ENCODE data around the gene TRPM3.

The TRPM3 gene

DNA sequence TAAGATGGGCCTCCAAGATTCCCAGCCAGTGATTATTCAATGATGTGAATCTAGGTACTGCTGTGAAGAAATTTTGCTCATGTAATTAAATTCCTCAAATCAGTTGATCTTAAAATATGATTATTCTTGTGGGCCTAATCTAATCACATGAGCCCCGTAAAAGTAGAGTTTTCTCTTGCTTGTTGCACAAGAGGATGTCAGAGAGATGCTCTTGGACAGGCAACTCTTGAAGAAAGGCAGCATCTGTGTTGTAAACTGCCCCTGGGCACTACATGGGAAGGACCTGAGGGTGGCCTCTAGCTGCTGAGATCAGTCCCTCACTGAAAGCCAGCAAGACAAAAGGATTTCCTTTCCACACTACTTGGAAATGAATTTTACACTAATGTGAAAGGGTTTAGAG lies 132.9 kb downstream of the TRPM3 start:
- H3K27ac ChIP-seq, result no peak overlapping the region
- TF ChIP-seq ZFX (IDR thresholded peaks at IDR 0.05), result no peak
- TF ChIP-seq, protein P1, sequence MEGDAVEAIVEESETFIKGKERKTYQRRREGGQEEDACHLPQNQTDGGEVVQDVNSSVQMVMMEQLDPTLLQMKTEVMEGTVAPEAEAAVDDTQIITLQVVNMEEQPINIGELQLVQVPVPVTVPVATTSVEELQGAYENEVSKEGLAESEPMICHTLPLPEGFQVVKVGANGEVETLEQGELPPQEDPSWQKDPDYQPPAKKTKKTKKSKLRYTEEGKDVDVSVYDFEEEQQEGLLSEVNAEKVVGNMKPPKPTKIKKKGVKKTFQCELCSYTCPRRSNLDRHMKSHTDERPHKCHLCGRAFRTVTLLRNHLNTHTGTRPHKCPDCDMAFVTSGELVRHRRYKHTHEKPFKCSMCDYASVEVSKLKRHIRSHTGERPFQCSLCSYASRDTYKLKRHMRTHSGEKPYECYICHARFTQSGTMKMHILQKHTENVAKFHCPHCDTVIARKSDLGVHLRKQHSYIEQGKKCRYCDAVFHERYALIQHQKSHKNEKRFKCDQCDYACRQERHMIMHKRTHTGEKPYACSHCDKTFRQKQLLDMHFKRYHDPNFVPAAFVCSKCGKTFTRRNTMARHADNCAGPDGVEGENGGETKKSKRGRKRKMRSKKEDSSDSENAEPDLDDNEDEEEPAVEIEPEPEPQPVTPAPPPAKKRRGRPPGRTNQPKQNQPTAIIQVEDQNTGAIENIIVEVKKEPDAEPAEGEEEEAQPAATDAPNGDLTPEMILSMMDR (conservative IDR thresholded peaks at IDR 0.05), result no peak

DNA sequence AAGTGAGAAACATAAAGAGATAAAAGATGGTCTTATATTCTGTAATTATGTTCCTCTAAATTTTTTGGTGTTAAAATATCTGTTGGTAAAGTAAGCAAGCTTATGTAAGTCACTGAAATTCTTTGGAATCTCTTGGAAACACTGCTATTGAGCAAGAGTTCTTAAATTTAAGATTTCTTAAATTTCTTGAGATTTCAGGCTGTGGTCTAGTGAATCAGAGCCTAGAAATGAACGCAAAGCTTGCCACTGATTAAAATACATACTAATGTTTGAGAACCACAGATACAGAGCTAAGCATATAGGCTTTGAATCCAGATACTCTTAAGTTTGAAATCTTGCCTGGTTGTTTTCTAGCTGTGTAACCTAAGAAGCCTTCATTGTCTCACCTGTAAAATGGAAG lies 133.4 kb downstream of the TRPM3 start:
- H3K27ac ChIP-seq, result no peak overlapping the region
- TF ChIP-seq ZFX (IDR thresholded peaks at IDR 0.05), result no peak
- TF ChIP-seq, protein P1 (conservative IDR thresholded peaks at IDR 0.05), result no peak

DNA sequence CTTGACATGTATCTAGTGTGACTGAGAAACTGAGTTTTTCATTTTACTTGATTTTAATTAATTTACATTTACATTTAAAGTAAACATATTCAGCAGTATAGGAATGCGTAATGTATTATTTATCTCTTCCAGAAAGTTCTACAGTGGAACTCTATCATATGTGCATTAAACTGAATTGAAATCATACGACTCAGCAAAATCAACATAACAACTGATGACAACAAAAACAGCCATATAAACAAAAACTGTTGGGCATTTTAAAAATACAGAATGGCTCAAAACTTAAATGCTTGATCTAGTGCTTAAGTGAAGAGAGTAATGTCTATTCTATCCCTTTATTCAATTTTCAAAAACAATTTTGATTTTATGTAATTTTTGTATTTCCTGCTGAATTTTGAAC lies 134.4 kb downstream of the TRPM3 start:
- H3K27ac ChIP-seq, result no peak overlapping the region
- no peak for TF ChIP-seq ZFX (IDR thresholded peaks at IDR 0.05)
- TF ChIP-seq, protein P1 (conservative IDR thresholded peaks at IDR 0.05), result no peak

DNA sequence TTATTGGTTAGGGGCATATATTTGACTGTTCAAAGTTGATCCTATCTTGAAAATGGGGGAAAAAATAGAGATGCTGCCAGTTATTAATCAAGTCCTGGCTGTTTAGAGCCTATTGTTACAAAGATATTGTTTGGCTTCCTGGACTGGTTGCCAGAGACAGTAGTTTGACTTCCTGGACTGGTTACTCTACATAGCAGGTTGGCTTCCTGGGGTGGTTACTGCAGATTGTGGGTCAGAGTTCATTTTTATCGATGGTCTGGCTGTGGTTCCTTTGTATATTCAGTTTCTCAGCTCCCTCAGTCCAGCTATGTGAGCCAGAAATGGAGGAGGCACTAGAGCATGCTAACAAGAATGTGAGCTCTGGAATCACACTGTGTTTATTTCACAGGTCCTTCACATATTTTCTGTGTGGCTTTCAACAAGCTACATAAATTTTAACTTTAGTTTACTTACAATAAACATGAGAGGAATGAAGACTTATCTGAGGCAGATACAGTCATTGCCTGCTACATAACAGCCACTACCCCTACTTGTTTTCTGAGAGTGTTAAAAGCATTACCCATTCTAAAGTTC lies 137.6 kb downstream of the TRPM3 start:
- TF ChIP-seq ZFX (IDR thresholded peaks at IDR 0.05), result no peak
- TF ChIP-seq, protein P1 (conservative IDR thresholded peaks at IDR 0.05), result no peak
- H3K27ac ChIP-seq, result no peak overlapping the region

DNA sequence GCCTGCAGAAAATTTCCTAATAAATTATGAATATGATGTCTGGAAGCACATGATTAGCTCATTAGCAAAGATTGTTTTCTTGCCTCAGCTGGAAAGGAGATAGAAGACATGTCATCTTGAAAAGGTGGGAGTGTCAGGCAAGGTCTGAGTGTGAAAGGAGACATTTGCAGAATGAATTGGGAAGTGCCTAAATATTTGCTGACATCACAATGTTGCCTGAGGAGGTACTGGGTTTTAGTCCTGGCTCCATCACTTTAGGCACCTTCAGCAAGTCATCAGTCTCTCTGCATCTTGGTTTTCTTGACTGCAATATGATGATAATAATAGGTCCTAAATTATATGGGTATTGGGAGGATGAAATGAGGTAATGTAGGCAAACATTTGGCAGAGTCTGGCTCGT lies 140.1 kb downstream of the TRPM3 start:
- H3K27ac ChIP-seq, result no peak overlapping the region
- TF ChIP-seq ZFX (IDR thresholded peaks at IDR 0.05), result no peak
- TF ChIP-seq, protein P1 (conservative IDR thresholded peaks at IDR 0.05), result no peak

DNA sequence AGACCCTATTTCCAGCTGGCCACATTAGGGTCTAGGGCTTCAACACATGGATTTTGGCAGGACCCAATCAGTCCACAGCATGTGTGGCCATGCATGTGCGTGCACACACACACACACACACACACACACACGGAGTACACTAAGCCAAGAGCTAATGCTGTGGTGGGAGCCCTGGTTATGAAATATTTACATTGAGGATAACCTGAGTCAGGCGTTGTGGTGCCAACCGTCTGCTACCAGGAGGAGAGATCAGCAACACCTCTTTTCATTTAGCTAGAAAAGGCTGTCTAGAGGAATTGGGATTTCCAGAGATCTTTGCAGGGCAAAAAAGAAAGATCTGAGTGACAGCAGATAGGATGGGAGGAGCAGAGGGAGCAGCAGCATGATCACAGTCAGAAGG lies 141.5 kb downstream of the TRPM3 start:
- TF ChIP-seq, protein P1 (conservative IDR thresholded peaks at IDR 0.05), result no peak
- no peak for TF ChIP-seq ZFX (IDR thresholded peaks at IDR 0.05)

DNA sequence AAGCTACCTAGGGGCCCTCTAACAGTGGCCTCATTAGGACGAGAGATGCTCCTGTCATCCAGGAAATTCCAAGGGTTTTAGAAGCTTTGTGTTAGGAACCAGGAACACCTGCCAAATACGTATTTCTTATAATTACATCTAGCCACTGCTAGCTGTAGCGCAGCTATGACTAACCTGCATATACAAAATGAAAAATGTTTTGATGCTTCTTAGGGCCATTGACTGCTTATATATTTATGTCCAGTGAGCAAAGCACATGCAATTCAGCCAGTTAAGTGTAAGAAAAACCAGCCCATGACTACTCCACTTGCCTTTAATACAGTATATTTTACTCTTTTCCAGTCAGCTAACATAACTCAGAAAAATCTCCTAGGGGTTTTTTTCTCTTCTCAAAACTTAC lies 143.3 kb downstream of the TRPM3 start:
- no peak overlapping the region for H3K27ac ChIP-seq
- TF ChIP-seq, protein P1 (conservative IDR thresholded peaks at IDR 0.05), result no peak
- no peak for TF ChIP-seq ZFX (IDR thresholded peaks at IDR 0.05)

More for the DNA sequence above, 141.5 kb downstream of the TRPM3 start:
- no peak overlapping the region for H3K27ac ChIP-seq

Data from C4-2B (cell line).